Suprapubic skin (tissue), 3 donors: ENCODE measurements around the gene NUDT3.

Source experiments
- CTCF ChIP-seq, 2 donors: fragments of 200-600 bp in 1 of 2; fragments of 450-650 bp in 1 of 2; sonication (generic) in 1 of 2; IDR thresholded peaks; one replicate each; pipeline ENCODE4 v1.5.1; 2016 to 2019; ENCODE audit warnings: antibody characterized with exemption in 2 of 2, mild to moderate bottlenecking in 1 of 2, moderate library complexity in 1 of 2
- POLR2A ChIP-seq, 2 donors: fragments of 450-650 bp; IDR thresholded peaks; one replicate each; pipeline ENCODE4 v1.6.1; 2017; ENCODE audit warnings: antibody characterized with exemption in 2 of 2, mild to moderate bottlenecking in 2 of 2, moderate library complexity in 2 of 2

DNA sequence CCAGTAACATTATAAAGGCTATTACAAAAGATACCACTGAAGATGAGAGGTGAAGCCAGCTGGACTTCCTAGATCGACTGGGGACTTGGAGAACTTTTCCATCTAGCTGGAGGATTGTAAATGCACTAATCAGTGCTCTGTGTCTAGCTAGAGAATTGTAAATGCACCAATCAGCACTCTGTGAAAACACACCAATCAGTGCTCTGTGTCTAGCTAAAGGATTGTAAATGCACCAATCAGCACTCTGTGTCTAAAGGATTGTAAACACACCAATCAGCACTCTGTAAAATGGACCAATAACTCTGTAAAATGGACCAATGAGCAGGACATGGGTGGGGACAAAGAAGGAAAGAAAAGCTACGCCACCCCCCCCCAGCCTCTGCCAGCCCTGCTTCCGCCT lies 47.0 kb upstream of the NUDT3 start:
- TF ChIP-seq POLR2A (IDR thresholded peaks at IDR 0.05) (no peak), CTCF (IDR thresholded peaks at IDR 0.05) (no peak)
